Hepatocyte (in vitro differentiated cells): ENCODE measurements around the gene ANKRD7. TPM values are rescaled to one million over a fixed set of nuclear protein-coding genes. Genes with fewer than 3 reads are reported as not detected.

Experiments
- DNase-seq: peaks from one replicate; pipeline ENCODE4 v3.0.0-alpha.2; 2016; ENCODE audit warnings: low spot score
- H2AFZ ChIP-seq: fragments of 200-600 bp; sonication (generic); 2 replicates; pipeline ENCODE4 v1.6.0; 2016; ENCODE audit warnings: antibody characterized with exemption, mild to moderate bottlenecking
- H3K27ac ChIP-seq: fragments of 200-600 bp; sonication (generic); 2 replicates; pipeline ENCODE4 v1.5.1; 2016; ENCODE audit warnings: mild to moderate bottlenecking
- H3K27me3 ChIP-seq: fragments of 200-600 bp; sonication (generic); 2 replicates; pipeline ENCODE4 v1.6.1; 2016
- H3K36me3 ChIP-seq: fragments of 200-600 bp; sonication (generic); replicated peaks from 2 replicates; pipeline ENCODE4 v1.5.1; 2016; ENCODE audit warnings: low read depth; ENCODE audit not compliant: insufficient read depth
- H3K4me1 ChIP-seq: fragments of 200-600 bp; sonication (generic); 2 replicates; pipeline ENCODE4 v1.5.1; 2016; ENCODE audit warnings: mild to moderate bottlenecking, moderate library complexity; ENCODE audit not compliant: insufficient read depth
- H3K4me2 ChIP-seq: fragments of 200-600 bp; sonication (generic); 2 replicates; pipeline ENCODE4 v1.6.0; 2016
- H3K4me3 ChIP-seq: fragments of 200-600 bp; sonication (generic); 2 replicates; pipeline ENCODE4 v1.5.1; 2016; ENCODE audit warnings: mild to moderate bottlenecking
- H3K79me2 ChIP-seq: fragments of 200-600 bp; sonication (generic); 2 replicates; pipeline ENCODE4 v1.6.0; 2017; ENCODE audit warnings: mild to moderate bottlenecking
- H3K9me2 ChIP-seq: fragments of 200-600 bp; sonication (generic); replicated peaks from 2 replicates; pipeline ENCODE4 v1.6.0; 2017; ENCODE audit warnings: mild to moderate bottlenecking; ENCODE audit not compliant: insufficient read depth
- H3K9me3 ChIP-seq: fragments of 200-600 bp; sonication (generic); 2 replicates; pipeline ENCODE4 v1.5.1; 2016; ENCODE audit warnings: low read depth, mild to moderate bottlenecking
- H4K20me1 ChIP-seq: fragments of 200-600 bp; sonication (generic); 2 replicates; pipeline ENCODE4 v1.6.0; 2016; ENCODE audit warnings: mild to moderate bottlenecking; ENCODE audit not compliant: insufficient read depth, poor library complexity, severe bottlenecking
- CTCF ChIP-seq: fragments of 200-600 bp; sonication (generic); IDR thresholded peaks from 2 replicates; pipeline ENCODE4 v1.5.1; 2016; ENCODE audit warnings: antibody characterized with exemption, mild to moderate bottlenecking; ENCODE audit not compliant: poor library complexity
- EZH2 ChIP-seq: fragments of 200-600 bp; sonication (generic); IDR thresholded peaks from 2 replicates; pipeline ENCODE4 v1.6.1; 2016; ENCODE audit warnings: antibody characterized with exemption, mild to moderate bottlenecking, borderline replicate concordance
- EZH2phosphoT487 ChIP-seq: fragments of 200-600 bp; sonication (generic); IDR thresholded peaks from one replicate; pipeline ENCODE4 v1.6.1; 2018; ENCODE audit warnings: antibody characterized with exemption, mild to moderate bottlenecking, low read depth, moderate library complexity; ENCODE audit not compliant: unreplicated experiment, severe bottlenecking
- WGBS: methylation state at CpG from one replicate; pipeline ENCODE4 v1.1.6; 2016; ENCODE audit warnings: low lambda C conversion rate; ENCODE audit errors: missing lambda C conversion rate; 5-methylcytosine and 5-hydroxymethylcytosine counted together
- polyA plus RNA-seq: library from polyadenylated mRNA; unstranded; fragments of >200 nt; fragmentation: Nextera tagmentation; extraction: Ambion mirVana; gene quantifications from 2 replicates; pipeline ENCODE4 v1.2.1, GENCODE V29; 2016
- total RNA-seq: library from RNA; depleted of rRNA; stranded (reverse); fragments of >200 nt; gene quantifications from 2 replicates; pipeline ENCODE4 v1.2.3, GENCODE V29; 2014

ANKRD7 gene
- total and polyA plus RNA-seq, 2 experiments from 2014 or later: 0.10 to 0.34 TPM

- no peak for DNase-seq
- 81% methylated on average over 13 of the region's 13 CpGs for WGBS
Observed at GRCh38 chr7:118182593-118183427, 41.7 kb upstream of the ANKRD7 start.

GRCh38 chr7:118183428-118183785, 41.1 kb upstream of the ANKRD7 start:
- H4K20me1 ChIP-seq: no peaks in the 10 kb centered on the region
- no peak for TF ChIP-seq CTCF
- TF ChIP-seq EZH2phosphoT487: no peak
- TF ChIP-seq EZH2: no peak
- peak overlapping the region; percentile 42 for H3K4me3 ChIP-seq
- H3K9me2 ChIP-seq: no peaks in the 10 kb centered on the region
- no peaks in the 10 kb centered on the region for H3K36me3 ChIP-seq
- peak; percentile 16 for DNase-seq
- peaks cover 36% of the 10 kb centered on the region for H3K79me2 ChIP-seq
- WGBS: 2% methylated on average over 15 of the region's 15 CpGs
- peaks cover 12% of the 10 kb centered on the region for H3K4me1 ChIP-seq
- peak overlapping the region; percentile 70 for H2AFZ ChIP-seq
- H3K4me2 ChIP-seq: peak overlapping the region; percentile 75
- H3K27me3 ChIP-seq: no peaks in the 10 kb centered on the region
- H3K27ac ChIP-seq: peak overlapping the region; percentile 92
- no peaks in the 10 kb centered on the region for H3K9me3 ChIP-seq

More at GRCh38 chr7:118182593-118183427, 41.7 kb upstream of the ANKRD7 start:
- Histone ChIP-seq H3K79me2 (peaks cover 33% of the 10 kb centered on the region), H2AFZ (peak overlapping the region; percentile 70), H3K36me3 (no peaks in the 10 kb centered on the region), H3K27me3 (no peaks in the 10 kb centered on the region), H3K9me3 (no peaks in the 10 kb centered on the region), H4K20me1 (no peaks in the 10 kb centered on the region), H3K27ac (peak overlapping the region; percentile 92), H3K4me1 (peaks cover 12% of the 10 kb centered on the region), H3K4me2 (peak overlapping the region; percentile 75), H3K9me2 (no peaks in the 10 kb centered on the region), H3K4me3 (peak overlapping the region; percentile 42)
- TF ChIP-seq CTCF (no peak), EZH2phosphoT487 (no peak), EZH2 (no peak)

GRCh38 chr7:118183786-118184564, 40.5 kb upstream of the ANKRD7 start, which contains the start of gene LSM8:
Gene LSM8, plus strand, starts transcription at chr7:118184164. Its CDS starts 60 bp downstream, at chr7:118184224.
- H3K9me2 ChIP-seq: no peaks in the 10 kb centered on the region
- WGBS: 2% methylated on average over 59 of the region's 62 CpGs

More at GRCh38 chr7:118183786-118184564, 40.5 kb upstream of the ANKRD7 start, which contains the start of gene LSM8:
- H3K36me3 ChIP-seq: no peaks in the 10 kb centered on the region
- peak within 1 kb of the TSS; percentile 92 for H3K27ac ChIP-seq
- peak; percentile 98 for DNase-seq
- no peaks in the 10 kb centered on the region for H3K9me3 ChIP-seq
- H3K4me2 ChIP-seq: peak within 1 kb of the TSS; percentile 77
- H3K79me2 ChIP-seq: peaks cover 37% of the 10 kb centered on the region
- peak within 1 kb of the TSS; percentile 70 for H2AFZ ChIP-seq
- H4K20me1 ChIP-seq: no peaks in the 10 kb centered on the region
- H3K4me1 ChIP-seq: peaks cover 12% of the 10 kb centered on the region
- TF ChIP-seq CTCF (no peak), EZH2phosphoT487 (no peak), EZH2 (no peak)
- peak within 1 kb of the TSS; percentile 57 for H3K4me3 ChIP-seq
- H3K27me3 ChIP-seq: no peaks in the 10 kb centered on the region
